GM15510 (cell line): ENCODE results near the gene TMEM259.

Source experiments
- POLR2A ChIP-seq: IDR thresholded peaks from 3 replicates; pipeline ENCODE4 v1.6.1; 2011; ENCODE audit warnings: borderline replicate concordance; ENCODE audit not compliant: insufficient read length; ENCODE audit errors: extremely low read depth

The TMEM259 gene

GRCh38 chr19:964761-965694, 55.9 kb downstream of the TMEM259 start:
- no peak for TF ChIP-seq POLR2A

GRCh38 chr19:964116-964520, 56.8 kb downstream of the TMEM259 start:
- TF ChIP-seq POLR2A = no peak

- no peak for TF ChIP-seq POLR2A
Observed at GRCh38 chr19:963486-963951, 57.4 kb downstream of the TMEM259 start.

GRCh38 chr19:962683-963400, 58.1 kb downstream of the TMEM259 start:
- no peak for TF ChIP-seq POLR2A

GRCh38 chr19:961866-962620, 58.9 kb downstream of the TMEM259 start:
- no peak for TF ChIP-seq POLR2A

- TF ChIP-seq POLR2A = no peak
Observed at GRCh38 chr19:960601-960938, 60.4 kb downstream of the TMEM259 start.

GRCh38 chr19:960020-960419, 60.9 kb downstream of the TMEM259 start:
- TF ChIP-seq POLR2A = no peak
